T-helper 17 cell (primary cell): ENCODE results near the gene MED6. TPM values are rescaled to one million over a fixed set of nuclear protein-coding genes. Genes with fewer than 3 reads are reported as not detected.

Source experiments
- ATAC-seq: fragments of 150-1000 bp; cut with Tn5 transposase; 2 replicates; pipeline ENCODE4 v1.10.0; 2021; ENCODE audit warnings: mild to moderate bottlenecking, moderate library complexity
- DNase-seq, 3 donors: peaks; one replicate each; pipeline versions ENCODE4 v3.0.0 to v3.0.0-alpha.2; 2020 to 2021
- H3K9me3 ChIP-seq: one replicate; pipeline ENCODE4 v1.7.0; 2013; ENCODE audit warnings: low read length, mild to moderate bottlenecking; ENCODE audit not compliant: control insufficient read depth, poor library complexity, severe bottlenecking
- H3K27ac Mint-ChIP-seq: one replicate; pipeline ENCODE4 v1.8.0; 2022; ENCODE audit warnings: mild to moderate bottlenecking, moderate library complexity, mixed read lengths
- H3K27me3 Mint-ChIP-seq: one replicate; pipeline ENCODE4 v1.8.0; 2022; ENCODE audit warnings: mixed read lengths
- H3K36me3 Mint-ChIP-seq: one replicate; pipeline ENCODE4 v1.8.0; 2022; ENCODE audit warnings: low read depth, mixed read lengths
- H3K4me1 Mint-ChIP-seq: one replicate; pipeline ENCODE4 v1.8.0; 2022; ENCODE audit warnings: mild to moderate bottlenecking, mixed read lengths
- H3K4me3 Mint-ChIP-seq: one replicate; pipeline ENCODE4 v1.8.0; 2022; ENCODE audit warnings: mild to moderate bottlenecking, moderate library complexity, mixed read lengths
- total RNA-seq, 4 donors: library from RNA in 2 of 4; stranded (reverse) in 2 of 4; gene quantifications; one replicate each; pipeline ENCODE4 v1.2.3 and lab custom pipeline; 2022 to 2026

Gene MED6
- total RNA-seq, 2 donors from 2014 or later, result 74.5 to 90.4 TPM

DNA sequence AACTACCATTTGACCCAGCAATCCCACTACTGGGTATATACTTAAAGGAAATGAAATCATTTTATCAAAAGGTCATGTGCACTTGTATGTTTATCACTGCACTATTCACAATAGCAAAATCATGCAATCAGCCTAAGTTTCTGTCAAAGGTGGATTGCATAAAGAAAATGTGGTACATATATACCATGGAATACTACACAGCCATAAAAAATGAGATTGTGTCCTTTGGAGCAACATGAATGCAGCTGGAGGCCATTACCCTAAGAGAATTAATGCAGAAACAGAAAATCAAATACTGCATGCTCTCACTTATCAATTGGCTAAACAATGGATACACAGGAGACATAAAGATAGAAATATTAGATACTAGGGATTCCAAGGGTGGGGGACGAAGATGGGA, 27.4 kb downstream of the MED6 start:
- Mint-ChIP-seq H3K4me3 (no peak overlapping the region), H3K27me3 (no peaks in the 10 kb centered on the region), H3K36me3 (peaks cover 6% of the 10 kb centered on the region), H3K4me1 (peaks cover 20% of the 10 kb centered on the region), H3K27ac (no peak overlapping the region)
- no peaks in the 10 kb centered on the region for H3K9me3 ChIP-seq
- DNase-seq (no peak), ATAC-seq (no peak)

DNA sequence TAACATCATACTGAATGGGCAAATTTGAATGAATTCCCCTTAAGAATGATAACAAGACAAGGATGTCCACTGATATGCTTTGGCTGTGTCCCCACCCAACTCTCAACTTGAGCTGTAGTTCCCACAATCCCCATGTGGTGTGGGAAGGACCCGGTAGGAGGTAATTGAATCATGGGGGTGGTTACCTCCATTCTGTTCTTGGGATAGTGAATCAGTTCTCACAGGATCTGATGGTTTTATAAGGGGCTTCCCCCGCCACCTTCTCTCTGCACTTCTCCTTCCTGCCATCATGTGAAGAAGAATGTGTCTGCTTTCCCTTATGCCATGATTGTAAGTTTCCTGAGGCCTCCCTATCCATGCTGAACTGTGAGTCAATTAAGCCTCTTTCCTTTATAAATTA, 29.3 kb downstream of the MED6 start:
- Mint-ChIP-seq H3K4me1 (peaks cover 19% of the 10 kb centered on the region), H3K36me3 (peaks cover 10% of the 10 kb centered on the region), H3K4me3 (no peak overlapping the region), H3K27ac (no peak overlapping the region), H3K27me3 (no peaks in the 10 kb centered on the region)
- no peaks in the 10 kb centered on the region for H3K9me3 ChIP-seq
- ATAC-seq (no peak), DNase-seq (no peak)

DNA sequence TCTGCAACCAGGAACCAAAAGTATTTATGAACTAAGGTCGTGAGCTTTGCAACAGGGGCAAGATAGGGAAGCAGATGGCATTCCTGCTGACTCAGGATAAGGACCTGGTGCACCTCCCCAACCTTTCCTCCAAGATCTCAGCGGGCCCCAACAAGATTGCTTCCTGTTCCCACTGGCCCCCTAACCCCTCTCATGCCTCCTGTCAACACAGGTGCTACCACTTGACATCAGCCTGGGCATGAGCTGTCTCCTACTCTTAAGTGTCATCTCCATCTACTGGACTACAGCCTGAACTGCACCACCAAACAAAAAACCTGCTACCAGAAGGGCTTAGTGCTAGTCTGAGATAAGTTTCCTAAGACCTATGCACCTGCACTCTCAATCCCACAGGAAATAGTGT, 32.7 kb downstream of the MED6 start:
- Mint-ChIP-seq H3K4me1 (peaks cover 19% of the 10 kb centered on the region), H3K36me3 (peaks cover 16% of the 10 kb centered on the region), H3K27me3 (no peaks in the 10 kb centered on the region), H3K27ac (no peak overlapping the region), H3K4me3 (no peak overlapping the region)
- H3K9me3 ChIP-seq, result peaks cover 2% of the 10 kb centered on the region
- no peak for DNase-seq
- no peak for ATAC-seq

DNA sequence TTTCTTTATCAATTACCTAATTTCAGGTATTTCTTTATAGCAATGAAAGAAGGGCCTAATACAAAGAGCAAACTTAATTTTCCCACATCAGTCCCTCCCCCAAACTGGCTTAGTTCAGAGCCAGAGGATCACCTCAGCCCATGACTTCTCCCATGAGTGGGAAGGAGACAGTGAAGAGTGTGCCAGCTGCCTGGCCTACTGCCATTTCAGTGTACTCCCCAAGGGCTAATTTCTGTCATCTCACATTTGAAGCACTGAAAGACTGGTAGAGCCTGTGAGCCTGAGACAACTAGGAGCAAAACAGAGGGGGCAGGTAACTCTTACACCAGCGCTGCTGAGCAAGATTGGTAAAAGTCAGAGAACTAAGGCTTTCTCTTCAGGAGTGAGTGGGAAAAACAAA, 36.6 kb downstream of the MED6 start:
- H3K4me1 Mint-ChIP-seq, result peaks cover 4% of the 10 kb centered on the region
- no peak overlapping the region for H3K4me3 Mint-ChIP-seq
- peaks cover 2% of the 10 kb centered on the region for H3K9me3 ChIP-seq
- H3K27ac Mint-ChIP-seq, result no peak overlapping the region
- no peak for ATAC-seq
- no peak for DNase-seq
- no peaks in the 10 kb centered on the region for H3K27me3 Mint-ChIP-seq
- H3K36me3 Mint-ChIP-seq, result peaks cover 13% of the 10 kb centered on the region

DNA sequence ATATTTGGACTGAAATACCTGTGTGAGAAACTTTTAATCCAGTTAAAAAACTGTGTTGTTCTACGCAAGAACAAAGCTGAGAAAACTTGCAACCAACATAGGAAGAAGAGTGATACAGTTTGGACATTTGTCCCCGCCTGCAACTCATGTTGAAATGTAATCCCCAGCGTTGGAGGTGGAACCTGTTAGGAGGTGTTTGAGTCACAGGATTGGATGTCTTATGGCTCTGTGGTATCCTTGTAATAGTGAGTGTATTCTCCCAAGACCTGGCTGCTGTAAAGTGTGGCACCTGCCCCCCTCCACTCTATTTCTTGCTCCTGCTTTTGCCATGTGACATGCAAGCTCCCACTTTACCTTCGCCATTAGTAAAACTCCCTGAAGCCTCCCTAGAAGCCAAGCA, 37.0 kb downstream of the MED6 start:
- H3K27ac Mint-ChIP-seq, result no peak overlapping the region
- no peak overlapping the region for H3K4me3 Mint-ChIP-seq
- ATAC-seq, result no peak
- no peak for DNase-seq
- peaks cover 4% of the 10 kb centered on the region for H3K4me1 Mint-ChIP-seq
- H3K36me3 Mint-ChIP-seq, result peaks cover 13% of the 10 kb centered on the region
- peaks cover 2% of the 10 kb centered on the region for H3K9me3 ChIP-seq
- H3K27me3 Mint-ChIP-seq, result no peaks in the 10 kb centered on the region

DNA sequence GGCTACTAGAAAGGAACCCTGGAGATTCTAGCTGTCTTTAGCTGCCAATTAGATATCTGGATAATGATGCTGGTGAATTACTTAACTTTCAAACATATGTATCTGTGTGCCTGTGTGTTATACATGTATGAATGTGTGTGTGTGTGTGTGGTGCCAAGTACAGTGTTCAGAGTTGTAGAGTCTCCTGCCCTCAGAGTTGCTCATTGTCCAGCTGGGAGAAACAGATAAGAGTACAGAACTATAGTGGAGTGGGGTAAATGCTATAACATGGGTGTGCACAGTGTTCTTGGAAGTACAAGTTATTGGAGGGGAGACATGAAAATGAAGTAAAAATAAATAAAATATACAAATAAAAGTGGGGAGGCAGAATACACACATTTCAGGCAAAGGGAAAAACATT, 42.1 kb downstream of the MED6 start:
- ATAC-seq (no peak), DNase-seq (no peak)
- Mint-ChIP-seq H3K4me3 (no peak overlapping the region), H3K27ac (no peak overlapping the region), H3K36me3 (peaks cover 11% of the 10 kb centered on the region), H3K27me3 (no peaks in the 10 kb centered on the region), H3K4me1 (peaks cover 3% of the 10 kb centered on the region)
- no peaks in the 10 kb centered on the region for H3K9me3 ChIP-seq

DNA sequence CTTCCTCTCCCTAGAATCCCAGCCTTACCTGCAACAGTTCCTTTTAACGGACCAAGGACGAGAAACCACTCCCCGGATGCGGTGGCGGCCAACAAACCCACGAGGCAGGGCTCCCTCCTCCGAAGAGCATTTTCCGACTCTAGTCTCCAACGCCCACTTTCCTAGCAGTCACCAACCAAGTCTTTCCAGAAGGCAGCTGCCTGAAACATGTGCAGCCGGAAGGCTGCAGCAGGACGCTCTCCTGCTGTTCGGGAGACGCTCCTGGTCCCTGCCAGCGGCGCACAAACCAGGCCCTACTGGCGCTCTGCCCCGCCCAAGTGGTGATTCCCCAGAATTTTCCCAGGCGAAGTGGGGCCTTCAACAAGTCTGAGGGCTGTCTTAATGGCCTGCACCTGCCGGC, 44.6 kb downstream of the MED6 start:
- ATAC-seq (no peak), DNase-seq (no peak)
- H3K27ac Mint-ChIP-seq, result no peak overlapping the region
- H3K4me1 Mint-ChIP-seq, result peaks cover 3% of the 10 kb centered on the region
- H3K9me3 ChIP-seq, result no peaks in the 10 kb centered on the region
- peaks cover 11% of the 10 kb centered on the region for H3K36me3 Mint-ChIP-seq
- no peaks in the 10 kb centered on the region for H3K27me3 Mint-ChIP-seq
- H3K4me3 Mint-ChIP-seq, result no peak overlapping the region

DNA sequence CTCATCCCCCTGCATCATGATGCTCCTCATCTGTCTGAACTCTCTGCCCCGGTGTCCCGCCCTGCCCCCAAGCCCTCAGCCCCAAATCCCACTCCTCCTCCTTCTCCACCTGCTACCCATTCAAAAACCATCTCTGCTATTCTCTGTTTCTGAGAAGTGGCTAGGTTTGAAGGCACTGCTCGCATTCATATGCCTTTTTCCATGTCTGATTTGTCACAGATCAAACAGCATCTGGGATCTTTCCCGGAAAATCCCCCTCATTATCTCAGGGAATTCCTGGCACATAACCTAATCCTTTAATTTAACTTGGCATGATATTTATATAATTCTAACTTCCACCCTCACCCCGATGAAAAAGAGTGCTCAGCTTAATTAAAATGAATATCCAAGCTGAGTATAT, 62.4 kb downstream of the MED6 start:
- no peak for ATAC-seq
- no peaks in the 10 kb centered on the region for H3K27me3 Mint-ChIP-seq
- H3K9me3 ChIP-seq, result no peaks in the 10 kb centered on the region
- H3K36me3 Mint-ChIP-seq, result no peaks in the 10 kb centered on the region
- H3K4me1 Mint-ChIP-seq, result peaks cover 6% of the 10 kb centered on the region
- DNase-seq, result no peak
- H3K4me3 Mint-ChIP-seq, result no peak overlapping the region
- H3K27ac Mint-ChIP-seq, result no peak overlapping the region

DNA sequence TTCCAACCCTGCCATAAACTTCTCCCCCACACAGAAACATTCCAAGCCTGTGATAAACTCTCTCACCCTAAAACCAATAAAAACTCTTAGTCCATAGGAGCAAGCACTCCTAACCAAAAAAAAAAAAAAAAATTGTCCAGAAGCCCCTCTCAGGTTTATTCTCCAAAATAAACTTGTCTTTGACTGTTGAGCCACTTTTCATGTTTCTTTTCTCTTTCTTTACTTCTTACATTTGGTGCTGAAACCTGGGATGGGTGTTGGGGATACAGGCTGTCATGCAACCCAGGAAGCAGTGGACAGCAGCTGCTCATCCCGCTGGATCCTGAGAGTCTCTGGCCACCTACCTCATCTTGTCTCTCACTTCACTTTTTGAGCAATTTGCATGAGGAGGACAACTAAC, 63.6 kb downstream of the MED6 start:
- no peaks in the 10 kb centered on the region for H3K9me3 ChIP-seq
- ATAC-seq (no peak), DNase-seq (no peak)
- Mint-ChIP-seq H3K36me3 (peaks cover 3% of the 10 kb centered on the region), H3K27me3 (no peaks in the 10 kb centered on the region), H3K4me3 (no peak overlapping the region), H3K4me1 (peaks cover 6% of the 10 kb centered on the region), H3K27ac (no peak overlapping the region)

DNA sequence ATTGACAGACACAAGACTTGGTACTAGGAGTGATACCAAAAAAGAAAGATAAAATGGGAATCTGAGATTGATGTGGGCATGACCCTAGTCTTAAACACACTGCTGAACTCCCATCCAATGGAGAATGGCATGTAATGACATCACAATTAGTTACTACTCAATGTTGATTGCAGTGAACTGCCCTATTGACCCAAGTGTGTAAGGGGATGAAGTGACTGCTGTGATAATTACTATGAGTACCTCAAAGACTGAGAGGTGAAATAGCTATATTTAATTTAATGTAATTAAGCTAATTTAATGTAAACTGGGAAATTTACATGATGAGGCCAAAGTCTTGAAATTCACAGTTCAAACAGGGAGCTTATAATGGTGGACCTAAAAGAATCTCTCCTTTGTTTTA, 65.6 kb downstream of the MED6 start, which contains the start of gene ADAM20:
ADAM20 (minus strand) TSS at position 101 of the 400 bp plus-strand sequence. CDS start 10,247 bp downstream, outside the sequence.
- no peaks in the 10 kb centered on the region for H3K27me3 Mint-ChIP-seq
- H3K27ac Mint-ChIP-seq, result no peak within 1 kb of the TSS
- peaks cover 6% of the 10 kb centered on the region for H3K4me1 Mint-ChIP-seq
- DNase-seq, result no peak
- H3K36me3 Mint-ChIP-seq, result peaks cover 5% of the 10 kb centered on the region
- ATAC-seq, result no peak
- H3K9me3 ChIP-seq, result no peaks in the 10 kb centered on the region
- H3K4me3 Mint-ChIP-seq, result no peak within 1 kb of the TSS

Other genes starting within 250 kb of the MED6 start
- 10 to 100 TPM; 23.3 to 23.7 TPM for gene COX16, start 241.0 kb downstream of the MED6 start, total RNA-seq
- gene SYNJ2BP, start 183.6 kb downstream of the MED6 start, total RNA-seq, result 10 to 100 TPM; 11.5 to 13.3 TPM
- gene ADAM21, start 148.5 kb downstream of the MED6 start, total RNA-seq, result not detected
- gene ADAM20, start 65.7 kb downstream of the MED6 start, total RNA-seq, result under 1 TPM; 0.16 to 0.37 TPM
- gene TTC9, start 41.3 kb upstream of the MED6 start, total RNA-seq, result 10 to 100 TPM in 1 of 2 donors, 1 to 10 TPM in 1; 8.2 to 11.7 TPM
- gene MAP3K9, start 208.9 kb upstream of the MED6 start, total RNA-seq, result 1 to 10 TPM; 7.7 to 9.1 TPM